Fibroblast of upper back skin (primary cell): ENCODE results near the gene PLD5.

Experiments
- DNase-seq: peaks from one replicate; pipeline ENCODE4 v3.0.0-alpha.2; 2013

The PLD5 gene

GRCh38 chr1:242034392-242034791 lies 490.1 kb downstream of the PLD5 start:
- no peak for DNase-seq

GRCh38 chr1:242033447-242033846 lies 491.1 kb downstream of the PLD5 start:
- no peak for DNase-seq
